Measurements from ENCODE around the gene NACC1. TPM values are rescaled to one million over a fixed set of nuclear protein-coding genes. Genes with fewer than 3 reads are reported as not detected.
A peak's percentile ranks its signal among the peaks of the same experiment; 100 is the strongest.

NACC1 gene
- total RNA-seq, 1 donor: 95.0 TPM

DNA sequence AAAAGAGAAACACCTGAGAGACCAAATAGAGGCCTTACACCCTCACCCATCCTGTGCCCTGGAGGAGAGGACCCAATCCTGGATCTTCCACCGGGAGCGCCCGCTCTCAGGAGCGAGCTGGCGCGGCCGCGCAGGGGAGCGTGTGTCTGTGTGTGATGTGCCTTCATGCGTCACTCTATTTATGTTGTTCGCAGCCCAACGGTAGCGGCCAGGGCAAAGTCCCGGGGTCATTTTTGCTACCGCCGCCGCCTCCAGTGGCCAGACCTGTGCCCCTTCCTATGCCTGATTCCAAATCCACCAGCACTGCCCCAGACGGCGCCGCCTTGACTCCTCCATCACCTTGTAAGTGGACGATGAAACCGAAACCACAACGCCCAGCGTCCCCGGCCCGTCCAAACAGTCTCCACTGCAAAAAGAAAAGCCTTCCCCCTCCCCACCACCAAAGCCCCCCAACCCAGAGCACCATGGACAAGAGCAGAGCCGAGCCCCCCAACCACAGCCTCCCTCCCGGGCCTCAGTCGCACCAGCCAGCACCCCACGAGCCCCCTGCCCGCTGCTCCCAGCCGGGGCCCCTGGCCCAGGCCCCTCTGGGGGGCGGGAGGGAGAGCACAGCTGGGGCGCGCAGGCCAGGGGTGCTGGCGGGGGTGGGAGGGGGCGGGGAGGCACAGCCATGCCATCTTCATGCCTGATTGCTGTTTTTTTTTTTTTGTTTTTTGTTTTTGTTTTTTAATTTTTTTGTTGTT, 30.1 kb upstream of the NACC1 start:
- no peak for TF ChIP-seq CTCF (IDR thresholded peaks at IDR 0.05; ENCODE audit: insufficient read depth, low read depth, low read length)
- no peak overlapping the region for H3K4me3 ChIP-seq (ENCODE audit: low read depth, low read length)
- no peak for DNase-seq (ENCODE audit: low read depth)

DNA sequence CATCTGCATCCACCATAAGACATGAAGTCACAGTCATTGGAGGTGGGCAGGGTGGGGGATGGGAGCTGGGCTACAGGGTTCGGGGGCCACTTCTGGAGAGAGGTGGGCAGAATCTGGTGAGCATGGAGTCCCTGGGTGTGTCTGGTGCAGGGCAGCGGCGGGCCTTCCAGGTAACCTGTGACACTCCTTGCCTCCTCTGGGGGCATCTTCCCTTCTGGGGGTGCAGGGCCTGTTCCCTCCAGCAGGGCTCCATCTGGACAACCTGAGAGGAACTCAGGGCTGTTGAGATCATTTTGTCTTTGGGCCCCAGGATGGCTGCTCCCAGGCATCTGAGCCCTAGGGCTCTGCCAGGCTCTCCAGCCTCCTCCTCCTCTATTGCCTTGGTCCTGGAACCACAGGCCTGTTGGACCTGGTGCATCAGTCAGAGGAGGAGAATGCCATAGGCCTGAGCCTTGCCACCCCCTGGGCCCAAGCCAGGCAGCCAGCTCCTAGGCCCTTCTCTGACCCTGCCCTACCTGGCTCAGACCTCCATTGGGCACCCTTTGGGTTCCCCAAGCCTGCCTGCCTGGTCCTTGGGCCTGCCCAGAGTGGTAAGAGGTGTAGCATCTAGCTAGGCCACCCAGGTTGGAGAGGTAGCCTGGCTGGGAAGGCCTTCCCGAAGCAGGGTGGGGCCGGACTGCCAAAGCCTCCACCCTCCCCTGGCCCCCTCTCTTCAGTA, 28.8 kb upstream of the NACC1 start:
- peak; percentile 35 for TF ChIP-seq CTCF (IDR thresholded peaks at IDR 0.05; ENCODE audit: insufficient read depth, low read depth, low read length)
- no peak overlapping the region for H3K4me3 ChIP-seq (ENCODE audit: low read depth, low read length)
- DNase-seq (ENCODE audit: low read depth): no peak

GRCh38 chr19:13089857-13090507, 28.1 kb upstream of the NACC1 start:
- TF ChIP-seq CTCF (IDR thresholded peaks at IDR 0.05; ENCODE audit: insufficient read depth, low read depth, low read length): no peak
- DNase-seq (ENCODE audit: low read depth): no peak
- H3K4me3 ChIP-seq (ENCODE audit: low read depth, low read length): no peak overlapping the region

DNA sequence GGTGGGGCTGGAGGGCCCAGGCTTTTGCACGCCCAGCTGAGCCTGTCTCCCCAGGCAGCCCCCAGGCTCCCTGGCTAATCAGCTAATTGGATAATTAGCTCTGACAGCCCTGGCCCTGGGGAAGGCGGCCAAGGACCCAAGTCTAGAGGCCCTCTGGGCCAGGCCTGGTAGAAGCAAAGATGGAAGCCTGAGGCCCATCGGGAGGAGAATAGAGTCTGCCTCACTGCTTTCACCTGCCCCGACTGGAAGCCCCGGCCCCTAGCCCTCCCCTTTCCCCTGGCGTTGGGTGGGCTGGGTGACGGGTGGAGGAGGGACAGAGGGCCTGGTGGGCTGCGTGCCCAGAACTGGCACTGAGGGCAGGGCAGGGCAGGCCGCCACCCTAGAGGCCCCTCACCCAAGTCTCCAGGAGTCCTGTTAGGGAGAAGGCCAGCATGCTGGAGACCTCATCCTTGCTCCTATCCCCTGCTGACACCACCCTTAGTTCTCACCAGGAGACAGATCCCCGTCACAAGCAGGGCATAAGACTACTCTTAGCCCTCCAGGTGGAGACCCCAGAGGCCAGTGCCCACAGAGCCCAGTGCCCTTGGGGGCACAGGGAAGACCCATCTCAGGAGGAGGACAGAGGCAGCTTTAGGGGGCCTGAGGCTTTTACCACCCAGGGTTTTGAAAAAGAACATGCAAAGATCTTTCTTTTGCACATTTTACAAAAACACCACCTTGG, 27.4 kb upstream of the NACC1 start:
- no peak overlapping the region for H3K4me3 ChIP-seq (ENCODE audit: low read depth, low read length)
- no peak for DNase-seq (ENCODE audit: low read depth)
- no peak for TF ChIP-seq CTCF (IDR thresholded peaks at IDR 0.05; ENCODE audit: insufficient read depth, low read depth, low read length)

GRCh38 chr19:13091400-13092157, 26.5 kb upstream of the NACC1 start:
- TF ChIP-seq CTCF (IDR thresholded peaks at IDR 0.05; ENCODE audit: insufficient read depth, low read depth, low read length): no peak
- peak; percentile 67 for DNase-seq (ENCODE audit: low read depth)
- no peak overlapping the region for H3K4me3 ChIP-seq (ENCODE audit: low read depth, low read length)

- TF ChIP-seq CTCF (IDR thresholded peaks at IDR 0.05; ENCODE audit: insufficient read depth, low read depth, low read length): no peak
- DNase-seq (ENCODE audit: low read depth): no peak
- H3K4me3 ChIP-seq (ENCODE audit: low read depth, low read length): no peak overlapping the region
These were observed 25.9 kb upstream of the NACC1 start for GRCh38 chr19:13092158-13092543.

Measured in fibroblast of villous mesenchyme (primary cell).